Measurements from ENCODE around the gene TBC1D22A. TPM values are rescaled to one million over a fixed set of nuclear protein-coding genes. Genes with fewer than 3 reads are reported as not detected.

The TBC1D22A gene
- total and polyA plus RNA-seq, 10 of the 15 experiments (the other 5 are each of a cell fraction or from before 2014, with no cell fraction given): 0.63 to 44.7 (median 27.4) TPM

GRCh38 chr22:46777609-46777970 is 15.1 kb downstream of the TBC1D22A start (continued):
- no peak for TF ChIP-seq E2F4 (IDR thresholded peaks at IDR 0.05; ENCODE audit: low read depth, low read length)
- TF ChIP-seq TAF1 (IDR thresholded peaks at IDR 0.05; ENCODE audit: borderline replicate concordance, low read depth, low read length): no peak
- no peak for TF ChIP-seq ZNF687 (IDR thresholded peaks at IDR 0.05)
- TF ChIP-seq SP1 (IDR thresholded peaks at IDR 0.05; ENCODE audit: low read depth, low read length): no peak
- no peak for TF ChIP-seq STAT1 (conservative IDR thresholded peaks at IDR 0.05)
- TF ChIP-seq RAD51 (IDR thresholded peaks at IDR 0.05): no peak
- TF ChIP-seq CREB1 (IDR thresholded peaks at IDR 0.05; ENCODE audit: low read depth): no peak
- no peak for TF ChIP-seq TCF3 (IDR thresholded peaks at IDR 0.05; ENCODE audit: borderline replicate concordance, insufficient read depth, low read depth, low read length)
- TF ChIP-seq NKRF (conservative IDR thresholded peaks at IDR 0.05): peak; percentile 75
- no peak for TF ChIP-seq SMC3 (IDR thresholded peaks at IDR 0.05; ENCODE audit: borderline replicate concordance, low read length)
- TF ChIP-seq NR2C1 (IDR thresholded peaks at IDR 0.05): no peak
- TF ChIP-seq PKNOX1 (IDR thresholded peaks at IDR 0.05): no peak
- TF ChIP-seq RELA (IDR thresholded peaks at IDR 0.05; ENCODE audit: borderline replicate concordance, partially characterized antibody): no peak
- no peak for TF ChIP-seq CUX1 (IDR thresholded peaks at IDR 0.05; ENCODE audit: insufficient replicate concordance, low read depth, low read length)
- no peak for TF ChIP-seq SIX5 (IDR thresholded peaks at IDR 0.05; ENCODE audit: low read depth, low read length, severe bottlenecking)
- no peak for TF ChIP-seq MTA2 (IDR thresholded peaks at IDR 0.05; ENCODE audit: low read depth)
- peak; percentile 70; the same call in 1 of the 2 replicates for TF ChIP-seq PAX5 (IDR thresholded peaks at IDR 0.05; ENCODE audit: borderline replicate concordance, low read depth, low read length)
- no peak for TF ChIP-seq ZSCAN29 (IDR thresholded peaks at IDR 0.05)

All from GM12878 (cell line).